AG04450 (cell line): Measurements from ENCODE around the gene CA7. TPM values are rescaled to one million over a fixed set of nuclear protein-coding genes. Genes with fewer than 3 reads are reported as not detected.
A peak's percentile ranks its signal among the peaks of the same experiment; 100 is the strongest.

Experiments
- CTCF ChIA-PET: fragments of 300-600, 350-600 bp; formaldehyde crosslinking; extraction: SDS; loops from one replicate; lab custom pipeline; 2022; ENCODE audit warnings: antibody characterized with exemption, inconsistent platforms; lab: Charles Lee
- POLR2A ChIA-PET: fragments of 350-600 bp; formaldehyde crosslinking; extraction: SDS; loops from one replicate; lab custom pipeline; 2021; ENCODE audit warnings: antibody characterized with exemption, inconsistent platforms; lab: Yijun Ruan, JAX
- DNase-seq: peaks from one replicate; pipeline ENCODE4 v3.0.0-alpha.2; 2011; ENCODE audit warnings: low read depth, low spot score
- H3K27ac ChIP-seq: one replicate; pipeline ENCODE4 v1.5.1; 2012; ENCODE audit warnings: low read depth, low read length, control low read depth
- H3K27me3 ChIP-seq: one replicate; pipeline ENCODE4 v1.6.0; 2012; ENCODE audit warnings: low read length; ENCODE audit not compliant: control insufficient read depth, insufficient read depth
- H3K4me3 ChIP-seq: 2 replicates; pipeline ENCODE4 v1.5.1; 2011; ENCODE audit warnings: mild to moderate bottlenecking, low read depth, low read length, control low read depth
- H3K9me3 ChIP-seq: 2 replicates; pipeline ENCODE4 v1.5.1; 2012; ENCODE audit warnings: low read length; ENCODE audit not compliant: control insufficient read depth, insufficient read depth
- CTCF ChIP-seq: IDR thresholded peaks from 2 replicates; pipeline ENCODE4 v1.5.1; 2011; ENCODE audit warnings: low read depth, low read length, control low read depth, inconsistent platforms
- polyA plus RNA-seq: library from polyadenylated mRNA; depleted of rRNA; stranded (reverse); fragments of >200 nt; gene quantifications from 2 replicates; pipeline ENCODE4 v1.2.3, GENCODE V29; 2011

CA7 gene
- polyA plus RNA-seq, 1 experiment, result not detected

- Histone ChIP-seq H3K27ac (no peak overlapping the region), H3K27me3 (peaks cover 74% of the 10 kb centered on the region), H3K9me3 (no peaks in the 10 kb centered on the region), H3K4me3 (no peak overlapping the region)
- no peak for DNase-seq
- ChIA-PET POLR2A (interaction anchor here (1.0 kb wide), 1 partner anchor 14 kb away, joined by 3 read pairs; the partner anchor contains the start of gene NAE1), CTCF (interaction anchor here (0.8 to 11.7 kb wide), 3 partner anchors 13 to 439 kb away, joined by 4 to 97 read pairs (median 24); partner anchors contain the start of gene NAE1)
- TF ChIP-seq CTCF, result no peak
These were observed 239 bp upstream of the CA7 start for GRCh38 chr16:66844009-66844341.

GRCh38 chr16:66845080-66845410, 831 bp downstream of the CA7 start:
- CTCF ChIA-PET, result interaction anchor here (4.8 to 11.7 kb wide), 2 partner anchors 14 to 23 kb away, joined by 24 to 97 read pairs; partner anchors contain the start of gene NAE1
- Histone ChIP-seq H3K9me3 (no peaks in the 10 kb centered on the region), H3K4me3 (peak overlapping the region; percentile 35), H3K27me3 (peaks cover 70% of the 10 kb centered on the region), H3K27ac (no peak overlapping the region)
- TF ChIP-seq CTCF, result no peak
- POLR2A ChIA-PET, result no interaction called here
- DNase-seq, result no peak

DNA sequence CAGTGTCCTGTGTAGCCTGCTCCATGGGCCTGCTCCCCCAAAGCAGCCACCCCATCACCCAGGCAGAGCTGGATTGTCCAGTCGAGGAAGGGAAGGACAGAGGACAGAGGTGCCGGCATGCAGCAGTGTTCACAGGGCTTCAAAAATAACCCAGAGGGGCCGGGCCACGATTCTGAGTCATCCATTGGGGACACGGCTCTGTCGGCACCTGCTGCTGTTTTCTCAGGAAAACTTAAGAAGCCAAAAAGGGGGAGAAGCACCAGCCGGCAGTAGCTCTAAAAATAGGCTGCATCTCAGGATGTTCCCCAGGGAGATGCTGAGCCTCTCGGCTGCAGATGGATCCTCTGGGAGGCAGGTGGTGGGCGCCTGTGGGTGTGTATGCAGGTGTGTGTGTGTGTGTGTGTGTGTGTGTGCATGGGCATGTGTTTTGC, 1.6 kb downstream of the CA7 start:
- no peak for DNase-seq
- CTCF ChIA-PET, result interaction anchor here (4.8 to 11.7 kb wide), 2 partner anchors 15 to 22 kb away, joined by 24 to 97 read pairs; partner anchors contain the start of gene NAE1

GRCh38 chr16:66846266-66846665, 2.1 kb downstream of the CA7 start:
- peaks cover 71% of the 10 kb centered on the region for H3K27me3 ChIP-seq
- no peak overlapping the region for H3K27ac ChIP-seq
- H3K4me3 ChIP-seq, result no peak overlapping the region
- ChIA-PET POLR2A (no interaction called here), CTCF (interaction anchor here (4.8 to 11.7 kb wide), 2 partner anchors 15 to 22 kb away, joined by 24 to 97 read pairs; partner anchors contain the start of gene NAE1)
- no peak for DNase-seq
- no peak for TF ChIP-seq CTCF
- H3K9me3 ChIP-seq, result no peaks in the 10 kb centered on the region

More for the DNA sequence above, 1.6 kb downstream of the CA7 start:
- H3K4me3 ChIP-seq, result no peak overlapping the region
- peaks cover 72% of the 10 kb centered on the region for H3K27me3 ChIP-seq
- H3K27ac ChIP-seq, result no peak overlapping the region
- H3K9me3 ChIP-seq, result no peaks in the 10 kb centered on the region
- POLR2A ChIA-PET, result no interaction called here
- TF ChIP-seq CTCF, result no peak

DNA sequence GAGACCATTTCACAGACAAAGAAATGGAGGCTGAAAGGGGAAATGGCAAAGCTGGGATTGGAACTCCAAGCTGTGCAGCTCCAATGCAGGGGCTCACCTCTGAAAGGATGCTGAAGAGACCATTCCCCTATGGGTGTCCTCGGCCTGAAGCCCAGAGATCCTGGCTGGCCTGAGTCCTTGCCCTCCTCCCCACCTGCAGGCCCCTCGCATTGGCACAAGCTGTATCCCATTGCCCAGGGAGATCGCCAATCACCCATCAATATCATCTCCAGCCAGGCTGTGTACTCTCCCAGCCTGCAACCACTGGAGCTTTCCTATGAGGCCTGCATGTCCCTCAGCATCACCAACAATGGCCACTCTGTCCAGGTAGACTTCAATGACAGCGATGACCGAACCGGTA, 2.6 kb downstream of the CA7 start:
- TF ChIP-seq CTCF, result no peak
- ChIA-PET POLR2A (no interaction called here), CTCF (interaction anchor here (4.8 to 11.7 kb wide), 2 partner anchors 16 to 21 kb away, joined by 24 to 97 read pairs; partner anchors contain the start of gene NAE1)

More for the DNA sequence above, 2.6 kb downstream of the CA7 start:
- Histone ChIP-seq H3K27me3 (peaks cover 68% of the 10 kb centered on the region), H3K9me3 (no peaks in the 10 kb centered on the region), H3K4me3 (no peak overlapping the region), H3K27ac (no peak overlapping the region)
- no peak for DNase-seq
